GM18870 (cell line): ENCODE measurements around the gene MAST2.
"Not testable (repeated sequence)": the region's sequence is repeated elsewhere in the genome, so short reads cannot be mapped to it uniquely, and the experiment has no call there.

Experiments
- ATAC-seq: cut with Tn5 transposase; IDR thresholded peaks from one replicate; pipeline ENCODE4 v1.9.1; 2021; ENCODE audit warnings: moderate library complexity; ENCODE audit not compliant: unreplicated experiment

MAST2 gene

DNA sequence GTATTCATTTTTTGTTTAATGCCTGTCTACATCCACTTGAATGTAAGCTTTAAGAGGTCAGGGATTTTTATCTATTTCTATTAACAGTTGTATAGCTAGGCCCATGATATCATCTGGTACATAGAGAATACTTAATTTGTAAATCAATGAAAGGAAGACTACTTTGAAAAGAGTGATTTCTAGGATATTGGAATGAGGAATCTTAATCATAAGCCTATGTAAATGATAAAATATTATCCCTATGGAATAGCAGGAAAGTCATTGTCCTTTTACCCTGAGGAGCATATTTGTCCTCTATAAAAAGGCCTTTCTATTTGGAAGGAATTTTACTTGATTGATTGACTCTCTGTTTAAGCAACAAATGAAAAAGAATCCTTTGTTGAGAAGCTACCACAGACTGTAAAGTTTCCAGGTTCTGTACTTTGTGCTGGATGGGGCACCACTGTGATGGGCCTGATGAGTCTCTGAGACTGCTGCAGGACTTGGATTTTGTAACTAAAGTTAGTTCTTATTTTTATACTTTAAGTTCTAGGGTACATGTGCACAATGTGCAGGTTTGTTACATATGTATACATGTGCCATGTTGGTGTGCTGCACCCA, 53.8 kb downstream of the MAST2 start:
- no peak for ATAC-seq

DNA sequence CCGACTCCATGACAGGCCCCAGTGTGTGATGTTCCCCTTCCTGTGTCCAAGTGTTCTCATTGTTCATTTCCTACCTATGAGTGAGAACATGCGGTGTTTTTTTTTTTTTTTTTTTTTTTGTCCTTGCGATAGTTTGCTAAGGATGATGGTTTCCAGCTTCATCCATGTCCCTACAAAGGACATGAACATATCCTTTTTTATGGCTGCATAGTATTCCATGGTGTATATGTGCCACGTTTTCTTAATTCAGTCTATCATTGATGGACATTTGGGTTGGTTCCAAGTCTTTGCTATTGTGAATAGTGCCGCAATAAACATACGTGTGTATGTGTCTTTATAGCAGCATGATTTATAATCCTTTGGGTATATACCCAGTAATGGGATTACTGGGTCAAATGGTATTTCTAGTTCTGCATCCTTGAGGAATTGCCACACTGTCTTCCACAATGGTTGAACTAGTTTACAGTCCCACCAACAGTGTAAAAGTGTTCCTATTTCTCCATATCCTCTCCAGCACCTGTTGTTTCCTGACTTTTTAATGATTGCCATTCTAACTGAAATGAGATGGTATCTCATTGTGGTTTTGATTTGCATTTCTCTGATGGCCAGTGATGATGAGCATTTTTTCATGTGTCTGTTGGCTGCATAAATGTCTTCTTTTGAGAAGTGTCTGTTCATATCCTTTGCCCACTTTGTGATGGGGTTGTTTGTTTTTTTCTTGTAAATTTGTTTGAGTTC, 54.5 kb downstream of the MAST2 start:
- not testable (repeated sequence) for ATAC-seq

DNA sequence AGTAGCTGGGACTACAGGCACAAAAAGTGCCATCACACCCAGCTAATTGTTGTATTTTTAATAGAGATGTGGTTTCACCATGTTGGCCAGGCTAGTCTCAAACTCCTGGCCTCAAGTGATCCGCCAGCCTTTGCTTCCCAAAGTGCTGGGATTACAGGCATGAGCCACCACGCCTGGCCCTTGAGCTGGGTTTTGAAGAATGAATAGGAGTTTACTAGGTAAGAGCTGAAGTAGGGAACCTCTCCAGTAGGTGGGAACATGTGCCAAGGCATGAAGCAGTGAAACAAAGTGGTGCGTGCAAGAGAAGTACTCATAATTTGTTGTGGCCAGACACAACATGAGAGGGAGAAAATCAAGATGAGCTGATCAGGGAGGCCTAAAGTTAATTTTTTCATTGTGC, 55.8 kb downstream of the MAST2 start:
- no peak for ATAC-seq

DNA sequence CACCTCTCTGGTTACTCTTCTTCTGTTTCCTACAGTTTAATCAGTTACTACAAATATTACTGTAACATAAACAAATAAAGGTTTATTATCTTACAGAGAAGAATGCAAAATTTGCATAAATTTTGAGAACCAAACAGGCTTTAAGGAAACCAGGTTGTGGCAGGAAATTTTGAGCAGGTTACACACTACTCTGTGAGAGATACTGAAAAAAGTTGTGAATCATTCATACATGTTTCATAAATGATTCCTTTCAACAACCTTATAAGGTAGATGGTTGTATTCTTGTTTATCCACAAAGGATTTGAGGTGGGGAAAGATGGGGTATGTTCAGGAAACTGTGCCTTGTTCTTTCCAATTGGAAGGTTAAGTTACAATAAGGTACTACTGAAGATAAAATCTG, 58.6 kb downstream of the MAST2 start:
- no peak for ATAC-seq

DNA sequence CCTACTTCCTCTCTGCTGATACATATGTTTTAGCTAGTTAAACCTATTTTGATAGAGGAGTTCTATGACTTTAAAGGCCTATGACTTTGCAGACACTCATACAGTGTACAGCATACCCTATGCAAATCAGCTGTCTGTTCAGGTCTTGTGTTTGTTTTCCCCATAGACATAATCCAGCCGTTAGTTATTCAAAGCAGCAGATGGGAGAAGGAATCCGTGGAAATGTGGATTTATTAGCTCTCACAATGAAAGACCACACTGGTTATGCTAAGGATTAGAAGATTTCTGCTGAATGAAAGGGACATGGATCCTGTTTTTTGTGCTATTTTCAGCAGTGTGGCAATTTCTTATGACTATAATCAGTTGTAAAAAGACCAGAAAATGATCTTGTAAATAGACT, 59.8 kb downstream of the MAST2 start:
- ATAC-seq = no peak

DNA sequence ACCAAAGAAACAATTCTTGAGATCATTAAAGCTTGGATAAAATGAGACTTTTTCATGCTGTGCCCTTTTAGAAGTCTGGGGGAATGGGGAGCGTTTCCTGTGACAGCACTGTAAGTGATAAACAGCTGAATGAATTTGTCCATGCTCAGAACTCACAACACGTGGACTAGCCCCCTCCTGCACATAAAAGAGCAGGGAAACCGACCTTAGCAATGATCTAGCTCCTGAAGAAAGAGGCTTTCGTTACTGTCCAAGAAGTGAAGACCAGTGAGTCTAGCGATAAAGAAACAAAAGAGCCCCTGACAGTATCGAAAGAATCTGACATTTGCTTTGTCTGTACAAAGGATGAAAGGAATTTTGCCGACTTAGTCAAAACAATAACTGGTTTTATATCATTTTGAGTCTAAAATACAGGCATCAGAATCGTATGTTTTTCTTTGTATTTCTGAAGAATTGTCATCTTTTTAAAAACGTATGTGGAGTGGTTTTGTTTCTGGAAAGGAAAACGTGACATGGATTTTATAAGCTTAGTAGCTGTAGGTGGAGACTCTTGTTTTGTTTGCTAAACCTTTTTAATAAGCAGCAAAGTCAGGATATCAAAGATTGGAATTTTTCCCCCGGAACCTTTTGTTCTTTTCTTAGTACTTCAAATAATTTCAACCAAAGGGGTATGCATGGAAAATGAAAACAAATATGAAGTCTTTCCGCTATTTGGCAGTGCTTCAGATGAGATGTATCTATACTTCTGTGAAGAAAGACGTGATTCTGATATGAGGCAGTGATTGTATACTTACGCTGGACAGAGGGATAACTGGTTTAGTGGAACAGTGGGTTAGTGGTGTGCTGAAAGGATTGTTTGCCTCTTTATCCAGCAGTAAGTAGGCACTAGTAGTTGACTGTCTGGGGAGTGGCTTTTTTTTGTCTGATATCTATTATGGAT, 61.0 kb downstream of the MAST2 start:
- no peak for ATAC-seq

DNA sequence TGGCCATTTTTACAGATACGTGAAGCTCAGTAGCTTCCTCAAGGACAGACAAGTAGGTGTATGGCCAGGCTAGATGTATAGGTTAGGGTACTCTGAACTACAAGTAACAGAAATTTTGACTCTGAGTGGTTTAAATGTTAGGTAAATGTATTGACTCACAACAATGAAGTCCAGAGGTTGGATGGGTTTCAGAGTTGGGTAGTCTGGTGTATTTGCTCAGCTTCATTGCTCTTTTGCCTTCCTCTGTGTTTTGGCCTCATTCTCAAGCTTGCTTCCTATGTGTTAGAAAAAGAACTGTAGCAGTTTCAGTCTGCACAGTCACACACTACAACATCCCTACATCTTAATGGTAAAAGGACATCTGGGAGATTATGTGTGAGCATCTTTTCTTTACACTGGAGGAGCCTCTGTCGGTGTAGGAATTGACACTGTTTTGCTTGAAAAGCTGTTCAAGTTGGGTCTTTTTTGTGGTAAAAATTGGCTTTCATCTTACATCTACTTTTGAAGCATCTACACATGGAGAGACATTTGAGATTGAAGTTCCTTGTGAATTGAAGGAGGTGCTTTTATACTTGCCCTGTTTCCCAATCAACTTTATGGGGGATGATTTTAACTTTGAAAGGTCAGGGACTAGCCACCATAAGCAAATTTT, 64.4 kb downstream of the MAST2 start:
- no peak for ATAC-seq

DNA sequence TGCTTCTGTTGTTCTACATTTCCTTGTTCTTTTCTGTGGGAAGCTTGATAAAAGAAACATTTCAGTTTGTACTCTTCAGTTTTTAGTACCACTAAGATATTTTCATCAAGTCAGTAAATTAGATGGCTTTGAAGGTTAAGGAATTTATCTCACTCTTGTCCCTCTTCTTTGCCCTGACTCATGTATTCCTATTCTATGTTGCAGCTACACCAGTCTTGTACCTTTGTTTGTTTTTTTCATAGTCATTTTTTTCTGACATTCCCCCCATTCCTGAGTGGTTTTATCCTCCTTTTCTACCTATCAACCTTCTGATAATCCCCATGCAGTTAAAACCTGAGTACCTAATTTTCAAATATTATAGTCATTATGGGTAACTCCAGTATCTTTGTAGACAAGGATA, 65.4 kb downstream of the MAST2 start:
- no peak for ATAC-seq

DNA sequence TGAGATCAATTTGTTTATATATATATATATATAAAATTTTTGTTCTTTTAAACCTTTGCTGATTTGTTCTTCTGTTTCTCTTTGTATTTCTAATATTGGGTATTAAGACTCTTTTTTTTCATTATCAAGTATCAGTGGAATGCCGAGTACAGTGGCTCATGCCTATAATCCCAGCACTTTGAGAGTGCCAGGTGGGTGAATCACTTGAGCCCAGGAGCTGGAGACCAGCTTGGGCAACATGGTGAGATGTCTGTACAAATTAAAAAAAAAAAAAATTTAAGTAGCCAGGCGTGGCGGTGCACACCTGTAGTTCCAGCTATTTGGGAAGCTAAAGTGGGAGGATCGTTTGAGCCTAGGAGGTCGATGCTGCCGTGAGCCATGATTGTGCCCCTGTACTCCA, 67.1 kb downstream of the MAST2 start:
- ATAC-seq = no peak

DNA sequence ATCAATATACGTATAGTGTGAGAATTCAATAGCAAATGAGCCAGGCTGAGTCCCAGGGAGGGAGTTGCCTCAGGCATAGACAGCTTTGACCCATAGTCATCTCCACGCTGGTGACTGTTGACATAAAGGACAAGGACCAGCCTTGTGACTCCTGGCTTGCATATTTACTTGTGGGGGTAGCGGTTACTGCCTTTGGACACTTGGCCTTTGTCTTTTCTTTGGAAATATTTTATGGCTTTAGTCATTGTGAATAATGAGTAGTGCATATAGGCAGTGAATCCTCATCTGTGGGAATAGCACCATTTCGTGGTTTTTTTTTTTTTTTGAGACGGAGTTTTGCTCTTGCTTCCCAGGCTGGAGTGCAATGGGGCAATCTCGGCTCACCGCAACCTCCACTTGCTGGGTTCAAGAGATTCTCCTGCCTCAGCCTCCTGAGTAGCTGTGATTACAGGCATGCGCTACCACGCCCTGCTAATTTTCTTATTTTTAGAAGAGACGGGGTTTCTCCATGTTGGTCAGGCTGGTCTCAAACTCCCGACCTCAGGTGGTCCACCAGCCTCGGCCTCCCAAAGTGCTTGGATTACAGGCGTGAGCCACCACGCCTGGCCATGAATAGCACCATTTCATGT, 68.9 kb downstream of the MAST2 start:
- not testable (repeated sequence) for ATAC-seq

DNA sequence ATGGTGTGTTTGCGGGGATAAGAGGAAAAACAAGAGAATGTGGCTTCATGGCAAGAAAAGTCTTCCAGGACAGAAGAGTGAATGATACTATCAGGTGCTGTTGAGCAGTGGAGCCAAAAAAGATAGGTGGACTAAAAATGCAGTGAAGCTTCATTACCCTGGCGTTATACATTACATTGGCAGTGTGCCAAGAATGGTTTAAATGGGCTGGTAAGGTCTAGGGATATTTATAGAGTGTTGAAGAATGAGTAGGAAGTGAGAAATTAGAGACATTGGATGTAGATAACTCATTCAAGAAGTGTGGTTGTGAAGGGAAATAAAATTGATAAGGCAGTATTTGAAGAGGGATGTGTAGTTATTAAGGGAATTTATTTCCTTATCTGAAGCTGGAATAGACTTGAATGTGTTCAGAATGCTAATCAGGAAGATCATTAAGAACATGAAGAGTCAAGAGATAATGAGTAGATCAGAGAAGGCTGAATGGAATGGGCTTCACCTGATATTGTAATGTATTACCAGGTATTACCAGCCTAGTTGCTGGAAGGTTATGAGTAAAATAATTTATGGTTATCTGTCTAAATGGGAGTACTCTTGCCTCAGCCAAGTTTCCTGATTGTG, 72.7 kb downstream of the MAST2 start:
- no peak for ATAC-seq

DNA sequence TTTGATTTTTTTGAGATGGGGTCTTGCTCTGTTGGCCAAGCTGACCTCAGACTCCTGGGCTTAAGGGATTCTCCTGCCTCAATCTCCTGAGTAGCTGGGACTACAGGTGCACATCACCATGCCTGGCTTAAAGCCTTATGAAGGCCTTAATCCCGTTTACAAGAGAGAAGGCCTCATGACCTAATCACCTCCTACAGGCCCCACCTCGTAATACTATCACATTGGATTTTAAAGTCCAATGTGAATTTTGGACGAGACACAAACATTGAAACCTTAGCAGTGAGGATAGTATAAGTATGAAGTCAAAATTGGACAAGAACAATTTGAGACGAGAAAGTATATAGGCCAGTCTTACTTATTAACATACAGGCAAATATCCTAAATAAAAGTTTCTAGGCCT, 73.9 kb downstream of the MAST2 start:
- ATAC-seq = no peak

DNA sequence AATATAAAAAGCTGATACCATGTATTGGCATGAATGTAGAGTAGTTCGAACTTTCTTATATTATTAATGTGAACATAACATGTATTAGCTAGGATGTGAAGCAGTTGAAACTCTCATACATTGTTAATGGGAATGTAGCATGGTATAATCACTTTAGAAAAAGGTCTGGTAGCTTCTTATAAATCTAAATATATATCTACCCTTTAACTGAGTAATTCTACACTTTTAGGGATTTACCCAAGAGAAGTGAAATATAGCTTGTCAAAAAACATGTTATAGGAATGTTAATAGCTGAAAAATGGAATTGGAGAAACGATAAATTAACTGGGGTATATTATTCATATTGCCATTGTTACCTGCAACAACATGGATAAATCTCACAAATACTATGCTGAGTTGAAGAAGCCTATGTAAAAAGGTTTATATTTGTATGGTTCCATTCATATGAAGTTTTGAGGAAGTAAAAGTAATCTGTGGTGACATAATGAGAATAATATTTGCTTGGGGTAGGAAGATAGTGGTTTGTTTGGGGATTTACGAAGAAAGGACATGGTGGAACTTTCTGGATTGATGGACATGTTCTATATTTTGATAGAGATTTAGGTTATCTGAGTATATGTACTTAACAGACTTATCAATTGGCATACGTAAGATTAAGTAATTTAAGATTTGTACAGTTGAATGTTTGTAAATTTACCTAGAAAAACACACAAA, 76.6 kb downstream of the MAST2 start:
- ATAC-seq = no peak

DNA sequence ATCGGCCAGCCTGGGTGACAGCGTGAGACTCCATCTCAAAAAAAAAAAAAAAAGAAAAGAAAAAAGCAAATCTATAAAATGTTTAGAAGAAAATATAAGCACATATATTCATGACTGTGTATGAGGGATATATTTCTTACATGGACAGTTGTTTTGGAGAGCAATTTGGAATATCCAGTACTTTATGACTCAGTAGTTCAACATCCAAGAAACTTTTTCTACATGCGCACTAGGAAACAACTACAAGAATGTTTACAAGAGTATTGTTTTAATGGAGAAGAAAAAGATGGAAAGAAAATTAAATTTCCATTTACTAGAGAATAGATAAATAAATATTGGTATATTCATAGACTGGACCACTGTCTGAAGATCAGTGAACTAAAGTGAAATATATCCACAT, 77.5 kb downstream of the MAST2 start:
- no peak for ATAC-seq

DNA sequence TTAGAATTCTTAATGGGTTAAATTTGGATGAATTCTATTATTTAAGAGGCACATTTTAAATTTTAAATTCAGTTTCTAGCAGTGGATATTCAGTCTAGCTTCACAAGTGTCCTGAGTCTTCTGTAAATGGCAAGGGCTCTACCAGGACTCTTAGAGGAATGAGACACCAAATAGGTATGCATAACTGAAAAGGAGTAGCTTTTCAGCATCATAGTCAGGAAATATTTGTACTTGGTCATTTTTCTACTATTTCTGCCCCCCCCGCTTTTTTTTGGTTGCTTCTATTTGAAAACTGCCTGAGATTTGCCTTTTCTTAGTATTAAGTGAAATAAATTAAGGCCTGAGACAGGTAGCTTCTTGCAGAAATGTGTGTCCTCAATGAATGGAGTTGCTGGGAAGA, 80.2 kb downstream of the MAST2 start:
- ATAC-seq = no peak

DNA sequence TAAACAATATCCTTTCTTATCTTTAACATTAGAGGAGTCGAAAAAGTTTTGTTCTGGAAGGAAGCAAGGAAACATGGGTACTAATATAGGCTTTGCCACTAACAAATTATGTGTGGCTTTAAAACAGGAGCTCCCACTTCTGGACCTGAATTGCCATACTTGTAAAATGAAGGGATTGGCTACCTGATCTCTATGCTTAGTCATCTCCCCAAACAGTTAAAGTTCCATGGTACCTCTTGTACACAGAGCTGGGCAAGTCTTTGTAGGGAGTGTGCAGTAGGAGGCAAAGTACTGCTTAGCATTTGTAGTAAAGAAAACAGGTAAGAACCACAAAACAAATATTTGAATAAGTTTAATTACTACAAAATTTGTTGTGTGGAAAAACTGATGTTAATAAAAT, 81.3 kb downstream of the MAST2 start:
- ATAC-seq = no peak

DNA sequence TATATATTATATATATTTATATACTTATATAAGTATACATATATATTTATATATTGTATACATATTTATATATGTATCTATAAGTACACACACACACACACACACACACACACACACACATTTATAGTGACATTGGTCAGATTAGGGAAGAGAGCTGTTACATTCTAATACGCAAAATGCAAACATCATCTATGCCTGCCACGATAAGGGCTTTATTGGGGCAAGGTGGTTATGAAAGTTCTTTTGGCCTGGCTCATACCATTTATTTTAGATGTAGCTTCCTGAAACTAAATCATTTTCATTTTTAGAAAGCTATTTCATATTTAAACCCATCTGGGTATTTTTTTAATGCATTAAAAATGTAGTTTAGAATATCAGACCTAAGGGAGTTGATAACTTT, 82.8 kb downstream of the MAST2 start:
- no peak for ATAC-seq

DNA sequence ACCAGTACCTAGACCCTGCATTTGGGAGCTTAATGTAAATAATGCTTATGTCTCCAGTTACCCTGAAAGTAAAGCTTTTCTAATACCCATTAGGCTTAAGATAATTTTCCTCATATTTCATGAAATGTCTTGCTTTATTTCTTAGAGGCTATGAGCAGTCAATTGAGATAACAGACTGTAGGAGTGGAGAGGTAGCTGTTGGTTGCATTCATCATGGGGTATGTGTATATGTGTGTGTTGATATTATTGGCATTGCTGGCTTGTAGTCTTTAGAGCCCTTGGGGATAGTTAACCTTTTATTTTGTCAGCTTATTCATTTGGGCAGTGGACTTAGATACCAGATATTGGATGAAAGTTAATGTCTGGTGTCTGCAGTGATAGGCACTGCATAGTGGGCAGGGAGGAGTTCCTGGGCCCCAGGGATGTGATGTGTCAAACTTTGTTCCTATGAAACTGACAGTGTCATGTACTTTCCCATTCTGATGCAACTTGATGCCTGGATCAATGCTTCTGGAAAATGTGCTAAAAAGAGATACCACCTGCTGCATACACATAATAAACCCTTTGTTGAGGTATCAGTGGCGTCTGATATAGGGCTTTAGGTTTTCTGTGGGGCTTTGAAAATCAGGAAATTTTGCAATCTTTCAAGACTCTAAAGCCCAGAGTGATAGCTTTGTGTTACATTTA, 83.9 kb downstream of the MAST2 start:
- no peak for ATAC-seq

DNA sequence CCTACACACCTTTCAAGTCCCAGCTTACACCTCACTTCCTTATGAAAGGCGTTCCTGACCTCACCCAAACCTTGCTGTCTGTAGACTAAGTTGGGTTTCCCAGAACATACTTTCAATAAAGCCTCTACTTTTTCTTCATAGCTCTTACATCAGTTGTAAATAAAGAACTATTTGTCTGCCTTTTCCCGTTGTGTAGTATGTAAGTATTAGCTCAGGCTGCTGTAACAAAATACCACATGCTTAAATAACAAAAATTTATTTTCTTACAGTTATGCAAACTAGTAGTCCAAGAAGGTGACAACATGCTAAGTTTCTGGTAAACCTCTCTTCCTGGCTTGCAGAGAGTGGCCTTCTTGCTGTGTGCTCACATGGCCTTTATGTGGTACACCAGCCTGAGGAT, 86.7 kb downstream of the MAST2 start:
- no peak for ATAC-seq
